Tibial nerve (tissue), 4 donors: ENCODE data around the gene TFAM.

Experiments
- EP300 ChIP-seq, 2 donors: sonication (generic); formaldehyde crosslinking; IDR thresholded peaks; one replicate each; pipeline ENCODE4 v1.6.1; 2017; ENCODE audit warnings: antibody characterized with exemption in 2 of 2, mild to moderate bottlenecking in 1 of 2
- POLR2A ChIP-seq, 2 donors: fragments of 450-650 bp; IDR thresholded peaks; one replicate each; pipeline ENCODE4 v1.6.1; 2017; ENCODE audit warnings: antibody characterized with exemption in 2 of 2, mild to moderate bottlenecking in 2 of 2, moderate library complexity in 2 of 2
- TF ChIP-seq, protein P1 (sequence below), 5 experiments: fragments of 200-600 bp in 3 of 5; fragments of 450-650 bp in 2 of 5; sonication (generic) in 3 of 5; IDR thresholded peaks; one replicate each; pipeline ENCODE4 v1.5.1; 2016 to 2019; ENCODE audit warnings: antibody characterized with exemption in 5 of 5, mild to moderate bottlenecking in 3 of 5, moderate library complexity in 2 of 5

GRCh38 chr10:58433066-58433465, 47.9 kb downstream of the TFAM start:
- TF ChIP-seq, protein P1, sequence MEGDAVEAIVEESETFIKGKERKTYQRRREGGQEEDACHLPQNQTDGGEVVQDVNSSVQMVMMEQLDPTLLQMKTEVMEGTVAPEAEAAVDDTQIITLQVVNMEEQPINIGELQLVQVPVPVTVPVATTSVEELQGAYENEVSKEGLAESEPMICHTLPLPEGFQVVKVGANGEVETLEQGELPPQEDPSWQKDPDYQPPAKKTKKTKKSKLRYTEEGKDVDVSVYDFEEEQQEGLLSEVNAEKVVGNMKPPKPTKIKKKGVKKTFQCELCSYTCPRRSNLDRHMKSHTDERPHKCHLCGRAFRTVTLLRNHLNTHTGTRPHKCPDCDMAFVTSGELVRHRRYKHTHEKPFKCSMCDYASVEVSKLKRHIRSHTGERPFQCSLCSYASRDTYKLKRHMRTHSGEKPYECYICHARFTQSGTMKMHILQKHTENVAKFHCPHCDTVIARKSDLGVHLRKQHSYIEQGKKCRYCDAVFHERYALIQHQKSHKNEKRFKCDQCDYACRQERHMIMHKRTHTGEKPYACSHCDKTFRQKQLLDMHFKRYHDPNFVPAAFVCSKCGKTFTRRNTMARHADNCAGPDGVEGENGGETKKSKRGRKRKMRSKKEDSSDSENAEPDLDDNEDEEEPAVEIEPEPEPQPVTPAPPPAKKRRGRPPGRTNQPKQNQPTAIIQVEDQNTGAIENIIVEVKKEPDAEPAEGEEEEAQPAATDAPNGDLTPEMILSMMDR (IDR thresholded peaks at IDR 0.05), result no peak
- no peak for TF ChIP-seq EP300 (IDR thresholded peaks at IDR 0.05)
- TF ChIP-seq POLR2A (IDR thresholded peaks at IDR 0.05), result no peak
